SK-N-MC (cell line): ENCODE results near the gene LUC7L3.

Source experiments
- EZH2 ChIP-seq: fragments of 200-600 bp; sonication (generic); IDR thresholded peaks from one replicate; pipeline ENCODE4 v1.6.1; 2017; ENCODE audit warnings: antibody characterized with exemption
- POLR2AphosphoS5 ChIP-seq: IDR thresholded peaks from 2 replicates; pipeline ENCODE4 v1.6.1; 2012; ENCODE audit warnings: mild to moderate bottlenecking, low read depth, low read length, borderline replicate concordance

DNA sequence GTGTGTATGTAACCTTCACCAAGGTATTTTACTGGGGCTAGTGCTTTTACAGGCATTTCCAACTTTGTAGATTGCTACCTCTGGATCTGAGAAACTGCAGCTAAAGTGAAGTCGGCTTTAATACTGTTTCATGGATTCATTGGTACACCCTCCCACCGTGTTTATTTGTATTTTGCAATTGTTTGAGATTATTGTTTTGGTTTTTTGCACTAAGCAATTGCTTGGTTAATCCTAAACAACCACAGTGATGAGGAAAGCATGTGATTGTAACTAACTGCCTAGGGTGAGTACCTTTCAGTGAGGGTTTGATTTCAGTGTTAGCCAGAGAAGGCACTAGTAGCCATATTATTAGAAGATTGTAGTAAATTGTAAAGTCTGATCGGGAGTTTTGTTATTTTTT is 3.3 kb downstream of the LUC7L3 start:
- no peak for TF ChIP-seq POLR2AphosphoS5
- no peak for TF ChIP-seq EZH2
